OCI-LY7 (cell line): ENCODE data around the gene CCDC12. TPM values are rescaled to one million over a fixed set of nuclear protein-coding genes. Genes with fewer than 3 reads are reported as not detected.
"Not testable (repeated sequence)": the region's sequence is repeated elsewhere in the genome, so short reads cannot be mapped to it uniquely, and the experiment has no call there.

ENCODE experiments used
- BruUV-seq: library from RNA; stranded (reverse); fragments of 400-500 nt; replicated peaks from 2 replicates; lab custom pipeline; 2021; lab: Mats Ljungman, UMichigan
- CTCF ChIA-PET: fragments of 300-600 bp; sonication (Branson Sonifier 250); formaldehyde crosslinking; loops from one replicate; lab custom pipeline; 2022; ENCODE audit warnings: antibody characterized with exemption; ENCODE audit not compliant: unreplicated experiment; lab: Charles Lee
- POLR2A ChIA-PET: fragments of 300-600 bp; sonication (Branson Sonifier 250); formaldehyde crosslinking; loops from one replicate; lab custom pipeline; 2022; ENCODE audit warnings: antibody characterized with exemption; lab: Charles Lee
- DNase-seq: peaks from one replicate; pipeline ENCODE4 v3.0.0-alpha.2; 2015; ENCODE audit warnings: low spot score
- H2AFZ ChIP-seq: fragments of 200-600 bp; sonication (generic), shearing (Covaris generic); 2 replicates; pipeline ENCODE4 v1.6.1; 2014; ENCODE audit warnings: mild to moderate bottlenecking, antibody characterized with exemption, low read length, moderate library complexity
- H3K27ac ChIP-seq: fragments of 200-600 bp; sonication (generic); 2 replicates; pipeline ENCODE4 v1.5.1; 2014; ENCODE audit warnings: mixed run types, low read depth, mild to moderate bottlenecking, moderate library complexity, low read length, inconsistent platforms; ENCODE audit not compliant: poor library complexity, severe bottlenecking
- H3K36me3 ChIP-seq: fragments of 200-600 bp; sonication (generic); 2 replicates; pipeline ENCODE4 v1.6.1; 2014; ENCODE audit warnings: mild to moderate bottlenecking, antibody characterized with exemption, low read length, moderate library complexity, mixed read lengths; ENCODE audit not compliant: insufficient read depth
- H3K4me1 ChIP-seq: fragments of 200-600 bp; sonication (generic); 2 replicates; pipeline ENCODE4 v1.5.1; 2014; ENCODE audit warnings: mild to moderate bottlenecking, low read length; ENCODE audit not compliant: insufficient read depth, poor library complexity, severe bottlenecking
- H3K4me2 ChIP-seq: fragments of 200-600 bp; sonication (generic); 2 replicates; pipeline ENCODE4 v1.6.1; 2014; ENCODE audit warnings: mild to moderate bottlenecking, low read length
- H3K4me3 ChIP-seq: fragments of 200-600 bp; sonication (generic); 2 replicates; pipeline ENCODE4 v1.5.1; 2014; ENCODE audit warnings: mild to moderate bottlenecking, low read depth, low read length; ENCODE audit not compliant: poor library complexity, severe bottlenecking
- H3K79me2 ChIP-seq: fragments of 200-600 bp; sonication (generic); 2 replicates; pipeline ENCODE4 v1.6.1; 2016; ENCODE audit warnings: low read depth, mild to moderate bottlenecking, low read length, moderate library complexity, mixed read lengths; ENCODE audit not compliant: insufficient read depth
- H3K9me2 ChIP-seq: fragments of 200-600 bp; sonication (generic); 2 replicates; pipeline ENCODE4 v1.6.1; 2016; ENCODE audit warnings: mild to moderate bottlenecking, low read length, mixed read lengths; ENCODE audit not compliant: insufficient read depth
- H3K9me3 ChIP-seq: fragments of 200-600 bp; sonication (generic); 2 replicates; pipeline ENCODE4 v1.6.1; 2014; ENCODE audit warnings: mild to moderate bottlenecking, mixed run types, low read length, mixed read lengths
- H4K20me1 ChIP-seq: fragments of 200-600 bp; sonication (generic); 2 replicates; pipeline ENCODE4 v1.6.1; 2014; ENCODE audit warnings: mild to moderate bottlenecking, antibody characterized with exemption, low read length, moderate library complexity, mixed read lengths; ENCODE audit not compliant: insufficient read depth
- CTCF ChIP-seq: fragments of 200-600 bp; sonication (generic); conservative IDR thresholded peaks from 2 replicates; pipeline ENCODE4 v1.5.1; 2014; ENCODE audit warnings: mild to moderate bottlenecking, antibody characterized with exemption, low read length, moderate library complexity, mixed read lengths
- EZH2phosphoT487 ChIP-seq: fragments of 200-600 bp; sonication (generic); IDR thresholded peaks from 2 replicates; pipeline ENCODE4 v1.6.1; 2018; ENCODE audit warnings: low read depth, borderline replicate concordance, mild to moderate bottlenecking, mixed run types, antibody characterized with exemption, low read length, moderate library complexity, mixed read lengths
- intact Hi-C: fragments of 100-400 bp; cut with micrococcal nuclease; formaldehyde crosslinking; loops from one replicate; pipeline ENCODE4 v1.10.0; 2022; ENCODE audit not compliant: unreplicated experiment
- total RNA-seq, 2 experiments: library from RNA; depleted of rRNA in 1 of 2; stranded (reverse); fragments of >200 nt in 1 of 2; shearing (Covaris generic) in 1 of 2; gene quantifications; 2 replicates each; pipeline ENCODE4 v1.2.3, GENCODE V29; 2014 to 2022

Gene CCDC12
- total RNA-seq, 2 experiments from 2014 or later: 74.9 to 116 TPM

DNA sequence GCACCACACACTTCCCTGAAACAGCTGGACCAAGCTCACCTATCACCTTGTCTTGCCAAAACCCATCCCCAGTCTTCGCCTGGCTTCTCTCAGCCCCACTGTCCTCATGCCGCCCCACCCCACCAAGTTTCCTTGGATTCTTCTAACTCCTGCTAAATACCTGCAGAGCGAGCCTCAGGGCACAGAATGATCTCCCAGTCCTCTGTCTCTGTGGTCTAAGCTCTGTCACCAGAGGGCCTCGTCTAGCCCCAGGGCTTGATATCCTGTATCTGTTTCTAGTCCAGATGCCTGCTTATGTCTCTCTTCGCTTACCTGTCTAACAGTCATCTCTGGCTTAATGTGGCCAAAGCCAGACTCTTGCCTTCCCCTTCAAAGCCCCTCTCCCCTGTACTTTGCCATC, 9.7 kb downstream of the CCDC12 start:
- Histone ChIP-seq H2AFZ (no peak overlapping the region), H3K4me2 (peak overlapping the region; percentile 0; the same call in 1 of the 2 replicates), H4K20me1 (peaks cover 46% of the 10 kb centered on the region), H3K79me2 (peaks cover 87% of the 10 kb centered on the region), H3K4me3 (no peak overlapping the region), H3K4me1 (peaks cover 67% of the 10 kb centered on the region), H3K9me3 (0 out of 2 replicates have a peak, but pooled peaks cover 6% of the 10 kb centered on the region), H3K27ac (no peak overlapping the region), H3K9me2 (no peaks in the 10 kb centered on the region), H3K36me3 (peaks cover 83% of the 10 kb centered on the region)
- CTCF ChIA-PET: no interaction called here
- intact Hi-C loops: no loop called here
- TF ChIP-seq CTCF (peak; percentile 50), EZH2phosphoT487 (no peak)
- DNase-seq: peak; percentile 42
- no TSS peak for BruUV-seq
- POLR2A ChIA-PET: interaction anchor here (0.6 to 3.3 kb wide), 3 partner anchors 10 to 28 kb away, joined by 4 to 16 read pairs (median 9); no protein-coding TSS in a partner anchor

GRCh38 chr3:46965151-46965550, 11.4 kb downstream of the CCDC12 start:
- ChIA-PET POLR2A (interaction anchor here (0.6 to 3.3 kb wide), 2 partner anchors 8 kb away, joined by 3 to 16 read pairs; no protein-coding TSS in a partner anchor), CTCF (interaction anchor here (0.6 kb wide), 1 partner anchor 9 kb away, joined by 4 read pairs; no protein-coding TSS in a partner anchor)
- no peaks in the 10 kb centered on the region for H3K9me2 ChIP-seq
- H3K4me2 ChIP-seq: no peak overlapping the region
- no peak overlapping the region for H3K27ac ChIP-seq
- peaks cover 46% of the 10 kb centered on the region for H4K20me1 ChIP-seq
- intact Hi-C loops: no loop called here
- H3K4me3 ChIP-seq: no peak overlapping the region
- peaks cover 67% of the 10 kb centered on the region for H3K4me1 ChIP-seq
- DNase-seq: no peak
- peaks cover 87% of the 10 kb centered on the region for H3K79me2 ChIP-seq
- H2AFZ ChIP-seq: no peak overlapping the region
- H3K9me3 ChIP-seq: 0 out of 2 replicates have a peak, but pooled peaks cover 6% of the 10 kb centered on the region
- H3K36me3 ChIP-seq: peaks cover 83% of the 10 kb centered on the region
- no TSS peak for BruUV-seq
- TF ChIP-seq EZH2phosphoT487: no peak
- no peak for TF ChIP-seq CTCF

- Histone ChIP-seq H3K36me3 (peaks cover 83% of the 10 kb centered on the region), H4K20me1 (peaks cover 43% of the 10 kb centered on the region), H3K4me1 (peaks cover 67% of the 10 kb centered on the region), H3K79me2 (peaks cover 87% of the 10 kb centered on the region)
- intact Hi-C loops, BruUV-seq, H3K4me2 ChIP-seq, DNase-seq, H3K9me2 ChIP-seq, H3K4me3 ChIP-seq, H2AFZ ChIP-seq, H3K27ac ChIP-seq, H3K9me3 ChIP-seq: not testable (repeated sequence)
- ChIA-PET POLR2A (interaction anchor here (3.3 kb wide), 1 partner anchor 7 kb away, joined by 16 read pairs; no protein-coding TSS in a partner anchor), CTCF (interaction anchor here (0.6 kb wide), 1 partner anchor 10 kb away, joined by 3 read pairs; no protein-coding TSS in a partner anchor)
Measured at GRCh38 chr3:46964038-46964590, 12.4 kb downstream of the CCDC12 start.
